Measurements from ENCODE around the gene KLLN. TPM values are rescaled to one million over a fixed set of nuclear protein-coding genes. Genes with fewer than 3 reads are reported as not detected.
A peak's percentile ranks its signal among the peaks of the same experiment; 100 is the strongest.

Gene KLLN
- total and polyA plus RNA-seq, 2 of the 13 experiments (the other 11 are each of a cell fraction or from before 2014, with no cell fraction given): 0.08 to 0.44 TPM

GRCh38 chr10:87861953-87862678 is 1.2 kb downstream of the KLLN start (continued):
- TF ChIP-seq CREB3 (CRISPR knock-in tag; IDR thresholded peaks at IDR 0.05) (peak; percentile 97), CEBPB (IDR thresholded peaks at IDR 0.05; ENCODE audit: borderline replicate concordance, low read depth, low read length) (peak; percentile 41; the same call in 1 of the 2 replicates), ZNF549 (CRISPR knock-in tag; IDR thresholded peaks at IDR 0.05) (no peak), ZNF512 (CRISPR knock-in tag; IDR thresholded peaks at IDR 0.05) (peak; percentile 72; the same call in 1 of the 2 replicates), ZBTB2 (CRISPR knock-in tag; IDR thresholded peaks at IDR 0.05; ENCODE audit: low read depth) (peak; percentile 99), ZNF367 (CRISPR knock-in tag; IDR thresholded peaks at IDR 0.05; ENCODE audit: borderline replicate concordance) (no peak; the same call in 1 of the 2 replicates), ZNF414 (CRISPR knock-in tag; IDR thresholded peaks at IDR 0.05) (peak; percentile 89; the same call in 1 of the 2 replicates), ZNF510 (CRISPR knock-in tag; IDR thresholded peaks at IDR 0.05; ENCODE audit: low read depth) (0 out of 2 replicates have a peak, but pooled peaks have one; percentile 76), ZNF3 (CRISPR knock-in tag; IDR thresholded peaks at IDR 0.05) (peak; percentile 77; the same call in 1 of the 2 replicates), ZNF775 (CRISPR knock-in tag; IDR thresholded peaks at IDR 0.05; ENCODE audit: borderline replicate concordance) (0 out of 2 replicates have a peak, but pooled peaks have one; percentile 44), ZNF691 (CRISPR knock-in tag; IDR thresholded peaks at IDR 0.05; ENCODE audit: borderline replicate concordance, low read depth) (peak; percentile 94; the same call in 1 of the 2 replicates), ZNF350 (CRISPR knock-in tag; IDR thresholded peaks at IDR 0.05; ENCODE audit: borderline replicate concordance, low read depth) (peak; percentile 87; the same call in 1 of the 2 replicates), NFYC (CRISPR knock-in tag; IDR thresholded peaks at IDR 0.05) (peak; percentile 52; the same call in 1 of the 2 replicates), HMGXB4 (CRISPR knock-in tag; IDR thresholded peaks at IDR 0.05; ENCODE audit: borderline replicate concordance in 1 of 2, low read depth in 1 of 2) (peak; percentile 74 to 90; a peak in 3 of 4 replicates), NCOA1 (CRISPR knock-in tag; IDR thresholded peaks at IDR 0.05) (no peak), HES4 (CRISPR knock-in tag; IDR thresholded peaks at IDR 0.05; ENCODE audit: borderline replicate concordance) (no peak; the same call in 1 of the 2 replicates), MTA3 (CRISPR knock-in tag; IDR thresholded peaks at IDR 0.05) (no peak), NCOA2 (CRISPR knock-in tag; IDR thresholded peaks at IDR 0.05) (peak; percentile 60; the same call in 1 of the 2 replicates), DDIT3 (CRISPR knock-in tag; IDR thresholded peaks at IDR 0.05) (no peak), NFRKB (IDR thresholded peaks at IDR 0.05) (no peak)

Data from HepG2 (cell line).